H9 (cell line): Measurements from ENCODE around the gene GRIK3. TPM values are rescaled to one million over a fixed set of nuclear protein-coding genes. Genes with fewer than 3 reads are reported as not detected.

Experiments used
- DNase-seq: peaks from one replicate; pipeline ENCODE4 v3.0.0-alpha.2; 2017
- H2AFZ ChIP-seq: one replicate; pipeline ENCODE4 v1.6.1; 2013; ENCODE audit warnings: mild to moderate bottlenecking, low read length, control low read depth, moderate library complexity
- H2AK5ac ChIP-seq: 2 replicates; pipeline ENCODE4 v1.6.1; 2013; ENCODE audit warnings: low read length, control low read depth, mixed read lengths; ENCODE audit not compliant: insufficient read length
- H2BK120ac ChIP-seq: one replicate; pipeline ENCODE4 v1.6.1; 2013; ENCODE audit warnings: low read depth, mild to moderate bottlenecking, low read length, control low read depth, inconsistent platforms; ENCODE audit not compliant: poor library complexity, severe bottlenecking
- H2BK12ac ChIP-seq: 2 replicates; pipeline ENCODE4 v1.6.1; 2013; ENCODE audit warnings: low read length, control low read depth, mixed read lengths, low read depth; ENCODE audit not compliant: insufficient read length
- H2BK15ac ChIP-seq: 2 replicates; pipeline ENCODE4 v1.6.1; 2013; ENCODE audit warnings: low read depth, low read length, control low read depth
- H2BK20ac ChIP-seq: one replicate; pipeline ENCODE4 v1.6.1; 2013; ENCODE audit warnings: low read depth, mild to moderate bottlenecking, low read length, control low read depth, inconsistent platforms; ENCODE audit not compliant: poor library complexity, severe bottlenecking
- H2BK5ac ChIP-seq: 2 replicates; pipeline ENCODE4 v1.6.1; 2013; ENCODE audit warnings: low read length, control low read depth, mixed read lengths; ENCODE audit not compliant: insufficient read length
- H3K14ac ChIP-seq: 2 replicates; pipeline ENCODE4 v1.6.1; 2013; ENCODE audit warnings: low read length, control low read depth; ENCODE audit not compliant: insufficient read depth
- H3K18ac ChIP-seq: 2 replicates; pipeline ENCODE4 v1.6.1; 2013; ENCODE audit warnings: low read depth, mild to moderate bottlenecking, mixed read lengths, low read length, control low read depth; ENCODE audit not compliant: insufficient read length
- H3K23ac ChIP-seq: 2 replicates; pipeline ENCODE4 v1.6.1; 2013; ENCODE audit warnings: low read length, control low read depth, mixed read lengths, low read depth; ENCODE audit not compliant: insufficient read length
- H3K23me2 ChIP-seq: 2 replicates; pipeline ENCODE4 v1.6.1; 2013; ENCODE audit warnings: low read depth, mild to moderate bottlenecking, mixed read lengths, low read length, control low read depth; ENCODE audit not compliant: insufficient read length, poor library complexity, severe bottlenecking
- H3K27ac ChIP-seq: 2 replicates; pipeline ENCODE4 v1.5.1; 2013; ENCODE audit warnings: low read length, control low read depth, mixed read lengths, low read depth; ENCODE audit not compliant: insufficient read length
- H3K27me3 ChIP-seq: 2 replicates; pipeline ENCODE4 v1.6.1; 2013; ENCODE audit warnings: low read length, control low read depth, inconsistent platforms; ENCODE audit not compliant: insufficient read depth
- H3K4ac ChIP-seq: 2 replicates; pipeline ENCODE4 v1.6.1; 2013; ENCODE audit warnings: low read depth, mild to moderate bottlenecking, control low read depth, inconsistent platforms, low read length, moderate library complexity
- H3K4me1 ChIP-seq: 2 replicates; pipeline ENCODE4 v1.6.1; 2013; ENCODE audit warnings: low read length, control low read depth, inconsistent platforms; ENCODE audit not compliant: insufficient read depth
- H3K4me2 ChIP-seq: 2 replicates; pipeline ENCODE4 v1.6.1; 2013; ENCODE audit warnings: low read length, control low read depth, mixed read lengths; ENCODE audit not compliant: insufficient read length, insufficient read depth
- H3K56ac ChIP-seq: 2 replicates; pipeline ENCODE4 v1.6.1; 2013; ENCODE audit warnings: low read depth, mild to moderate bottlenecking, mixed read lengths, low read length, control low read depth; ENCODE audit not compliant: insufficient read length
- H3K79me1 ChIP-seq: 2 replicates; pipeline ENCODE4 v1.6.1; 2013; ENCODE audit warnings: low read depth, mild to moderate bottlenecking, moderate library complexity, low read length, control low read depth, inconsistent platforms; ENCODE audit not compliant: insufficient read depth, poor library complexity, severe bottlenecking
- H3K79me2 ChIP-seq: 2 replicates; pipeline ENCODE4 v1.6.1; 2013; ENCODE audit warnings: low read length, control low read depth, inconsistent platforms; ENCODE audit not compliant: insufficient read depth
- H3K9ac ChIP-seq: 2 replicates; pipeline ENCODE4 v1.6.1; 2013; ENCODE audit warnings: low read length, control low read depth, mixed read lengths; ENCODE audit not compliant: insufficient read length; ENCODE audit errors: extremely low read depth
- H3K9me3 ChIP-seq: one replicate; pipeline ENCODE4 v1.6.1; 2013; ENCODE audit warnings: low read depth, low read length, inconsistent platforms; ENCODE audit not compliant: control insufficient read depth
- H3T11ph ChIP-seq: one replicate; pipeline ENCODE4 v1.6.1; 2013; ENCODE audit warnings: mild to moderate bottlenecking, low read length, control low read depth, inconsistent platforms
- H4K20me1 ChIP-seq: one replicate; pipeline ENCODE4 v1.6.1; 2013; ENCODE audit not compliant: control insufficient read depth, insufficient read length, insufficient read depth
- H4K5ac ChIP-seq: 2 replicates; pipeline ENCODE4 v1.6.1; 2013; ENCODE audit warnings: low read depth, mild to moderate bottlenecking, mixed read lengths, low read length, control low read depth; ENCODE audit not compliant: insufficient read length
- H4K8ac ChIP-seq: replicated peaks from 2 replicates; pipeline ENCODE4 v1.6.1; 2013; ENCODE audit warnings: low read length, control low read depth, mixed read lengths, low read depth; ENCODE audit not compliant: insufficient read length
- H4K91ac ChIP-seq: 2 replicates; pipeline ENCODE4 v1.6.1; 2013; ENCODE audit warnings: low read depth, mild to moderate bottlenecking, moderate library complexity, mixed read lengths, low read length, control low read depth; ENCODE audit not compliant: insufficient read length
- H3K27ac Mint-ChIP-seq, 3 experiments: 2 replicates in 2 of 3; 3 replicates in 1 of 3; pipeline ENCODE4 v1.8.0; 2020 to 2021; ENCODE audit warnings: mixed read lengths in 3 of 3, mild to moderate bottlenecking in 1 of 3, moderate library complexity in 1 of 3
- H3K27me3 Mint-ChIP-seq: 2 replicates; pipeline ENCODE4 v1.8.0; 2021; ENCODE audit warnings: low read depth, mild to moderate bottlenecking, moderate library complexity, mixed read lengths
- H3K36me3 Mint-ChIP-seq, 3 experiments: 2 replicates in 2 of 3; 3 replicates in 1 of 3; pipeline ENCODE4 v1.8.0; 2020 to 2021; ENCODE audit warnings: low read depth in 3 of 3, mixed read lengths in 3 of 3; ENCODE audit not compliant: insufficient read depth in 1 of 3
- H3K4me1 Mint-ChIP-seq, 2 experiments: 2 replicates each; pipeline ENCODE4 v1.8.0; 2020; ENCODE audit warnings: mixed read lengths in 2 of 2
- H3K4me3 Mint-ChIP-seq, 2 experiments: 2 replicates in 1 of 2; 3 replicates in 1 of 2; pipeline ENCODE4 v1.8.0; 2020 to 2021; ENCODE audit warnings: mild to moderate bottlenecking in 2 of 2, mixed read lengths in 2 of 2, moderate library complexity in 1 of 2
- H3K9me3 Mint-ChIP-seq, 2 experiments: 2 replicates in 1 of 2; 3 replicates in 1 of 2; pipeline ENCODE4 v1.8.0; 2020; ENCODE audit warnings: mild to moderate bottlenecking in 2 of 2, mixed read lengths in 2 of 2, moderate library complexity in 1 of 2
- CTCF ChIP-seq: fragments of 200-600 bp; sonication (generic); conservative IDR thresholded peaks from 3 replicates; pipeline ENCODE4 v1.8.0; 2021; ENCODE audit warnings: antibody characterized with exemption, mild to moderate bottlenecking
- WGBS: extraction: QIAGEN DNeasy Blood & Tissue Kit; methylation state at CpG from one replicate; pipeline ENCODE4 v1.1.7; 2013; ENCODE audit warnings: missing lambda C conversion rate, low lambda C conversion rate, mixed read lengths; ENCODE audit not compliant: insufficient read length; ENCODE audit errors: extremely low coverage; 5-methylcytosine and 5-hydroxymethylcytosine counted together
- total RNA-seq: library from RNA; stranded (reverse); gene quantifications from 2 replicates; pipeline ENCODE4 v1.2.1, GENCODE V29; 2021

The GRIK3 gene
- total RNA-seq, 1 experiment from 2014 or later, result 1.7 TPM

- H2AFZ ChIP-seq, result no peak overlapping the region
- H2BK15ac ChIP-seq, result no peak overlapping the region
- H4K91ac ChIP-seq, result no peak overlapping the region
- H2BK20ac ChIP-seq, result no peak overlapping the region
- H3K27me3 Mint-ChIP-seq, result no peaks in the 10 kb centered on the region; the same call in 1 of the 2 replicates
- no CpG with 5 or more reads among the region's 7 CpGs for WGBS
- no peaks in the 10 kb centered on the region for H3K79me2 ChIP-seq
- H3K4ac ChIP-seq, result no peak overlapping the region
- no peak overlapping the region for H3K14ac ChIP-seq
- no peak for TF ChIP-seq CTCF
- no peak for DNase-seq
- no peaks in the 10 kb centered on the region for H3K36me3 Mint-ChIP-seq
- H3K27ac Mint-ChIP-seq, result no peak overlapping the region; a peak in 2 of 7 replicates
- H3K79me1 ChIP-seq, result no peaks in the 10 kb centered on the region
- no peaks in the 10 kb centered on the region for H3K23me2 ChIP-seq
- no peak overlapping the region for H3K27ac ChIP-seq
- H2BK12ac ChIP-seq, result no peak overlapping the region
- no peak overlapping the region for H3K18ac ChIP-seq
- H4K20me1 ChIP-seq, result no peaks in the 10 kb centered on the region
- no peaks in the 10 kb centered on the region for H3K27me3 ChIP-seq
- H2AK5ac ChIP-seq, result no peak overlapping the region
- no peak overlapping the region for H4K5ac ChIP-seq
- no peak overlapping the region for H3K23ac ChIP-seq
- H2BK5ac ChIP-seq, result no peak overlapping the region
- H3K4me3 Mint-ChIP-seq, result no peak overlapping the region
- H3K9ac ChIP-seq, result no peak overlapping the region
- H3K4me2 ChIP-seq, result no peak overlapping the region
- H2BK120ac ChIP-seq, result no peak overlapping the region
- no peaks in the 10 kb centered on the region for H3K9me3 Mint-ChIP-seq
- H3K4me1 Mint-ChIP-seq, result peaks cover 12 to 27% of the 10 kb centered on the region in 2 experiments
- H3K56ac ChIP-seq, result no peak overlapping the region
- H3T11ph ChIP-seq, result no peak overlapping the region
- no peaks in the 10 kb centered on the region for H3K9me3 ChIP-seq
- no peak overlapping the region for H4K8ac ChIP-seq
- peaks cover 5% of the 10 kb centered on the region; the same call in 1 of the 2 replicates for H3K4me1 ChIP-seq
These were observed 83.0 kb downstream of the GRIK3 start for GRCh38 chr1:36951292-36951750.
